Medulla oblongata (tissue), 1 donor: ENCODE results near the gene CDKN2D.
A peak's percentile ranks its signal among the peaks of the same experiment; 100 is the strongest.

Experiments used
- DNase-seq: peaks from one replicate; pipeline ENCODE4 v3.0.0-alpha.2; 2015; ENCODE audit errors: extremely low spot score

CDKN2D gene

GRCh38 chr19:10520652-10521318, 48.0 kb downstream of the CDKN2D start:
- no peak for DNase-seq

DNA sequence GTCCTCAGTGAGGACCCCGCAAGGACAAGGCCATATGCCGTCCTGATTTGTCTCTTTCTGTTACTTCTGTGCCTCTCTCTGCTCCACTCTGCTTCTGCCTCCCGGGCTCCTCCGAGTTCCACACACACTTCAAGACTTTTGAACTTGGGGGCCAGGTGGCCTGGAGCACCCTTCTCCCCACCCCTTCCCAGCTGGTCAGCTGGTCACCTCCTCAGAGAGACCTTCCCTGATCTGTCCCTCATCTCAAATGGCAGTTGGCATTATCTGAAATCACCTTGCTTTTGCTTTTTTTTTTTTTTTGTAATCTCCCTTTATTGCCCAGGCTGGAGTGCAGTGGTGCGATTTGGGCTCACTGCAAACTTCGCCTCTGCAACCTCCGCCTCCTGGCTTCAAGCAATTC, 49.4 kb downstream of the CDKN2D start:
- no peak for DNase-seq

GRCh38 chr19:10518444-10519361, 50.1 kb downstream of the CDKN2D start:
- peak; percentile 55 for DNase-seq

DNA sequence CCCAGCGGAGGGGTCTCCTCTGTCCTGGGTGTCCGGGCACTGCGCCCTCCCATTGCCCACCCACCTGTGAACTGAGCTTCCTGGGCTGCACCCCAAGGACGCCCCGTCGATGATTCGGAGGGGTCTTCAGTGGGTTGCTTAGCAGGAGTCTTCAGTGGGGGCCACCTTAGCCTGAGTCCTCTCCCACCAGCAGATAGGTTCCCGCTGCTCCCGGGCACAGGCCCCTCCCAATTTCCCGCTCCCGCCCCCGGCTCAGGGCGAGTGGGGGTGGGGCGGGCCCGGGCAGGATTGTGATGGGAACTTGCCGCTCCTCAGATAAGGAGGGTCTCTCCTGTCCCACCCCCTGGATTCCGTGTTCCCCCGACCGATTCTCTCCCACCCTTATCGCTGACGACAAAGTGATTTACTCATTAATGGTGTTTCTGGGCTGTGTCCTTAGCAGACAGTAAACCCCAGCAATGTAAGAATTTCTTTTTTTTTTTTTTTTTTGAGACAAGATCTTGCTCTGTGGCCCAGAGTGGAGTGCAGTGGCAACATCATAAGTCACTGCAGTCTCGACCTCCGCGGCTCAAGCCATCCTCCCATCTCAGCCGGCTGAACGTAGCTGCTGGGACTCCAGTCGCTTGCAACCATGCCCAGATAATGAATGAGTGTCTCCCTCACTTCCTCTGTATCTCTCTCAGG, 50.9 kb downstream of the CDKN2D start:
- peak; percentile 53 for DNase-seq

- peak; percentile 91 for DNase-seq
Measured at GRCh38 chr19:10517361-10517759, 51.4 kb downstream of the CDKN2D start, which contains the start of gene S1PR5. S1PR5 (minus strand) TSS chr19:10517447; CDS start chr19:10515011, 2,436 bp downstream.

DNA sequence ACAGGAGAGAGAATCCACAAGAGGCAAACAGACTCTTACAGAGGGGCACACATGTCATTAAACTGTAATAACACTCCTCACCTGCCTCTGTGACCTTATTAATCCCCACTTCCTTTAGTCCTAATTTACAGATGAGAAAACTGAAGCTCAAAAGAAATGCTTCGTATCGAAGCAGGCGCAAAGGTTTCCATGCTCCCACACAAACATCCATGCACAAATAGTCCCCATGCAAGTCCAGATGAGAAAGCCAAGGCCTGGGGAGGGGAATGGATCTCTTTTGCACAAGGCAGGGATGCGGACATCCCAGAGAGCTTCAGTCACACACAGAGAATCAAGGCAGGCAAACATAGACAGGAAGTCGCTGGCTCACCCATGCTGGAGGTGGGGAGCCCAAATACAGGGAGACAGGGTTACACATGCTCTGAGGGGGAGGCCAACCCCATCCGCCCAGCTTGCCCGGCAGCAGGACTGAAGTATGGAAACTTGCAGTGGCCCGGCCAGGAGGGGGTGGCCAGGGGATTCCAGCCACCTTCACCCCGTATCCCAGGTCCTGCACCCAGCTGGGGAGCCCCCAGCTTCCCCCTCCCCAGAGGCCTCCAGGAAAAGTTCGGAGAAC, 52.0 kb downstream of the CDKN2D start:
- DNase-seq, result peak; percentile 37
